Gastroesophageal sphincter (tissue), 3 donors: Measurements from ENCODE around the gene AIG1.

Experiments
- EP300 ChIP-seq: sonication (generic); formaldehyde crosslinking; IDR thresholded peaks from one replicate; pipeline ENCODE4 v1.6.1; 2017; ENCODE audit warnings: antibody characterized with exemption, mild to moderate bottlenecking
- POLR2A ChIP-seq, 2 donors: fragments of 450-650 bp; IDR thresholded peaks; one replicate each; pipeline ENCODE4 v1.6.1; 2017; ENCODE audit warnings: antibody characterized with exemption in 2 of 2, mild to moderate bottlenecking in 2 of 2, moderate library complexity in 1 of 2
- POLR2AphosphoS5 ChIP-seq: sonication (generic); formaldehyde crosslinking; IDR thresholded peaks from one replicate; pipeline ENCODE4 v1.6.1; 2017; ENCODE audit warnings: antibody characterized with exemption
- TF ChIP-seq, protein P1 (sequence below), 4 experiments: fragments of 200-600 bp in 2 of 4; fragments of 450-650 bp in 2 of 4; sonication (generic) in 1 of 4; IDR thresholded peaks; one replicate each; pipeline ENCODE4 v1.5.1; 2017 to 2019; ENCODE audit warnings: antibody characterized with exemption in 4 of 4, mild to moderate bottlenecking in 2 of 4, moderate library complexity in 2 of 4

DNA sequence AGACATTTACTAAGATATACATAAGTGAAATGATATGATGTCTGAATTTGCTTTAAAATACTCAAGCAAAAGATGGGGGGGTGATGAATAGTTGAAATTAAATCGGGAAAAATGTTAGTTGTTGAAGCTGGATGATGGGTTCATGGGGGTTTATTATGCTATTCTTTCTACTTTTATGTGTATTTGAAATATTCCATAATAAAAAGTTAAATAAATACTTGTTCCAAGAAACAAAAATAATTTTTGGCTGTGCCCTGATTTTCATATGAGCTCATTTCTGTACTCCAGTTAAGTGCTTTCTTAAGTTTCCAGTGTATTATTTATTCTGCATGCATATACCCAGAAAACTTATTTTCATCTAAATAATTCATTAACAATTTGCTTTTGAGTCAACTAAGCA is 138.6 kb downstream of the AIG1 start:
- TF ChIP-seq, protein P1, sequence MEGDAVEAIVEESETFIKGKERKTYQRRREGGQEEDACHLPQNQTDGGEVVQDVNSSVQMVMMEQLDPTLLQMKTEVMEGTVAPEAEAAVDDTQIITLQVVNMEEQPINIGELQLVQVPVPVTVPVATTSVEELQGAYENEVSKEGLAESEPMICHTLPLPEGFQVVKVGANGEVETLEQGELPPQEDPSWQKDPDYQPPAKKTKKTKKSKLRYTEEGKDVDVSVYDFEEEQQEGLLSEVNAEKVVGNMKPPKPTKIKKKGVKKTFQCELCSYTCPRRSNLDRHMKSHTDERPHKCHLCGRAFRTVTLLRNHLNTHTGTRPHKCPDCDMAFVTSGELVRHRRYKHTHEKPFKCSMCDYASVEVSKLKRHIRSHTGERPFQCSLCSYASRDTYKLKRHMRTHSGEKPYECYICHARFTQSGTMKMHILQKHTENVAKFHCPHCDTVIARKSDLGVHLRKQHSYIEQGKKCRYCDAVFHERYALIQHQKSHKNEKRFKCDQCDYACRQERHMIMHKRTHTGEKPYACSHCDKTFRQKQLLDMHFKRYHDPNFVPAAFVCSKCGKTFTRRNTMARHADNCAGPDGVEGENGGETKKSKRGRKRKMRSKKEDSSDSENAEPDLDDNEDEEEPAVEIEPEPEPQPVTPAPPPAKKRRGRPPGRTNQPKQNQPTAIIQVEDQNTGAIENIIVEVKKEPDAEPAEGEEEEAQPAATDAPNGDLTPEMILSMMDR (IDR thresholded peaks at IDR 0.05) = no peak
- TF ChIP-seq EP300 (no peak), POLR2A (IDR thresholded peaks at IDR 0.05) (no peak), POLR2AphosphoS5 (no peak)
